ENCODE measurements around the gene C17orf78. TPM values are rescaled to one million over a fixed set of nuclear protein-coding genes. Genes with fewer than 3 reads are reported as not detected.

Gene C17orf78
- total RNA-seq, 1 donor from 2014 or later = not detected

GRCh38 chr17:37417852-37418251, 42.1 kb downstream of the C17orf78 start:
- Mint-ChIP-seq H3K27ac (ENCODE audit: unreplicated experiment) (no peak overlapping the region), H3K9me3 (ENCODE audit: unreplicated experiment) (peaks cover 1% of the 10 kb centered on the region), H3K4me3 (ENCODE audit: unreplicated experiment) (no peak overlapping the region), H3K27me3 (ENCODE audit: unreplicated experiment) (no peaks in the 10 kb centered on the region), H3K36me3 (ENCODE audit: unreplicated experiment) (no peaks in the 10 kb centered on the region), H3K4me1 (ENCODE audit: low read depth, unreplicated experiment) (no peaks in the 10 kb centered on the region)
- TF ChIP-seq, protein P1, sequence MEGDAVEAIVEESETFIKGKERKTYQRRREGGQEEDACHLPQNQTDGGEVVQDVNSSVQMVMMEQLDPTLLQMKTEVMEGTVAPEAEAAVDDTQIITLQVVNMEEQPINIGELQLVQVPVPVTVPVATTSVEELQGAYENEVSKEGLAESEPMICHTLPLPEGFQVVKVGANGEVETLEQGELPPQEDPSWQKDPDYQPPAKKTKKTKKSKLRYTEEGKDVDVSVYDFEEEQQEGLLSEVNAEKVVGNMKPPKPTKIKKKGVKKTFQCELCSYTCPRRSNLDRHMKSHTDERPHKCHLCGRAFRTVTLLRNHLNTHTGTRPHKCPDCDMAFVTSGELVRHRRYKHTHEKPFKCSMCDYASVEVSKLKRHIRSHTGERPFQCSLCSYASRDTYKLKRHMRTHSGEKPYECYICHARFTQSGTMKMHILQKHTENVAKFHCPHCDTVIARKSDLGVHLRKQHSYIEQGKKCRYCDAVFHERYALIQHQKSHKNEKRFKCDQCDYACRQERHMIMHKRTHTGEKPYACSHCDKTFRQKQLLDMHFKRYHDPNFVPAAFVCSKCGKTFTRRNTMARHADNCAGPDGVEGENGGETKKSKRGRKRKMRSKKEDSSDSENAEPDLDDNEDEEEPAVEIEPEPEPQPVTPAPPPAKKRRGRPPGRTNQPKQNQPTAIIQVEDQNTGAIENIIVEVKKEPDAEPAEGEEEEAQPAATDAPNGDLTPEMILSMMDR (IDR thresholded peaks at IDR 0.05; ENCODE audit: partially characterized antibody, unreplicated experiment) = no peak
- no peak for DNase-seq

DNA sequence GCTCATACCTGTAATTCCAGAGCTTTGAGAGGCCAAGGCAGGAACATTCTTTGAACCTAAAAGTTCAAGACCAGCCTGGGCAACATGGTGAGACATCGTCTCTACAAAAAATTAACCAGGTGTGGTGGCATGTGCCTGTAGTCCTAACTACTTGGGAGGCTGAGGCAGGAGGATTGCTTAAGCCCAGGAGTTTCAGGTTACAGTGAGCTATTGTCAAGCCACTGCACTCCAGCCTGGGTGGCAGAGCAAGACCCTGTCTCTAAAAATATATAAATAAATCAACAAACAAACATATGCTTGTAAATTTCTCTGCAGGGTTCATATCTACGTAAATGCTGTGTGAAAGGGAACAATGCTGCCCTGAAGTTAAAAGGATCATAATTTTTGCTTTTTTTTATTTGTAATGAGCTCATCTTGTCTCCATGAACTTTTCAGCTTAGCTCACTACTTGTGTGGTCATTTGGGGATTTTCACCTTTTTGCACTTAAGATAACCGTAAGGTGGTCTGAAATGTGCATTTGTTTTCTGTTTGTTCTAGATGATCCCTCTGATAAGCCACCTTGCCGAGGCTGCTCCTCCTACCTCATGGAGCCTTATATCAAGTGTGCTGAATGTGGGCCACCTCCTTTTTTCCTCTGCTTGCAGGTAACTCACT, 47.3 kb downstream of the C17orf78 start:
- no peak overlapping the region for H3K27ac Mint-ChIP-seq (ENCODE audit: unreplicated experiment)
- no peaks in the 10 kb centered on the region for H3K27me3 Mint-ChIP-seq (ENCODE audit: unreplicated experiment)
- H3K4me3 Mint-ChIP-seq (ENCODE audit: unreplicated experiment) = no peak overlapping the region
- H3K36me3 Mint-ChIP-seq (ENCODE audit: unreplicated experiment) = no peaks in the 10 kb centered on the region
- peaks cover 1% of the 10 kb centered on the region for H3K9me3 Mint-ChIP-seq (ENCODE audit: unreplicated experiment)
- no peak for DNase-seq
- TF ChIP-seq, protein P1 (IDR thresholded peaks at IDR 0.05; ENCODE audit: partially characterized antibody, unreplicated experiment) = no peak
- no peaks in the 10 kb centered on the region for H3K4me1 Mint-ChIP-seq (ENCODE audit: low read depth, unreplicated experiment)

GRCh38 chr17:37425268-37425667, 49.5 kb downstream of the C17orf78 start:
- TF ChIP-seq, protein P1 (IDR thresholded peaks at IDR 0.05; ENCODE audit: partially characterized antibody, unreplicated experiment) = no peak
- no peaks in the 10 kb centered on the region for H3K4me1 Mint-ChIP-seq (ENCODE audit: low read depth, unreplicated experiment)
- H3K36me3 Mint-ChIP-seq (ENCODE audit: unreplicated experiment) = no peaks in the 10 kb centered on the region
- DNase-seq = no peak
- H3K4me3 Mint-ChIP-seq (ENCODE audit: unreplicated experiment) = no peak overlapping the region
- no peak overlapping the region for H3K27ac Mint-ChIP-seq (ENCODE audit: unreplicated experiment)
- no peaks in the 10 kb centered on the region for H3K27me3 Mint-ChIP-seq (ENCODE audit: unreplicated experiment)
- H3K9me3 Mint-ChIP-seq (ENCODE audit: unreplicated experiment) = no peaks in the 10 kb centered on the region

DNA sequence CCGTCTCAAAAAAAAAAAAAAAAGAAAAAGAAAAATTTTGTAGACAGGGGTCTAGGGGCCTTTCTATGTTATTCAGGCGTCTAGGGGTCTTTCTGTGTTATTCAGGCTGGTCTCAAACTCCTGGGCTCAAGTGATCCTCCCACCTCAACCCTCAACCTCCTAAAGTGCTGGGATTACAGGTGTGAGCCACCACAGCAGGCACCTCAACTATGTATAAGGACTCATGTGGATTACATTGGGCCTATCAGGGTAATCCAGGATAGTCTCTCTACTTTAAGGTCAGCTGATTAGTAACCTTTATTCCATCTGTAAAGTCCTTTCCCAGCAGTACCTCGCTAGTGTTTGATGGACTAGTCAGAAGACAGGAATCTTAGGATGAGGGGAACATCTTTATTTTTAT, 53.3 kb downstream of the C17orf78 start:
- Mint-ChIP-seq H3K9me3 (ENCODE audit: unreplicated experiment) (no peaks in the 10 kb centered on the region), H3K27ac (ENCODE audit: unreplicated experiment) (no peak overlapping the region), H3K36me3 (ENCODE audit: unreplicated experiment) (no peaks in the 10 kb centered on the region), H3K4me3 (ENCODE audit: unreplicated experiment) (no peak overlapping the region), H3K27me3 (ENCODE audit: unreplicated experiment) (no peaks in the 10 kb centered on the region), H3K4me1 (ENCODE audit: low read depth, unreplicated experiment) (no peaks in the 10 kb centered on the region)
- TF ChIP-seq, protein P1 (IDR thresholded peaks at IDR 0.05; ENCODE audit: partially characterized antibody, unreplicated experiment) = no peak
- DNase-seq = no peak

DNA sequence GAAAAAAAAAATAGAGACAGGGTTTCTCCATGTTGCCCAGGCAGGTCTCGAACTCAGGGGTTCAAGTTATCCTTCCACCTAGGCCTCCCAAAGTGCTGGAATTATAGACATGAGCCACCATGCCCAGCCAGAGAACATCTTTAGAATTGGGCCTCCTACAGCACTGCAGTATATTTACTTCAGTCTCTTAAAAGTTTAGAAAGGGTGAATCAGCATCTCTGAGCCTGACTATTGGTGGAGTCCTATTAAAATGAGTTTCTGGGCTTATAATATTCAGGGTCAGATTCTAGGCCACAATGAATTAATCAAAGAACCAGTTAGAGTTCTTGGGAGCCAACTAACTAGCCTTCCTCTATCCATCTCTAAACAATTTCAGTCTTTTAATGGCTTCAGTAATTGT, 53.7 kb downstream of the C17orf78 start:
- H3K4me3 Mint-ChIP-seq (ENCODE audit: unreplicated experiment) = no peak overlapping the region
- no peaks in the 10 kb centered on the region for H3K9me3 Mint-ChIP-seq (ENCODE audit: unreplicated experiment)
- no peaks in the 10 kb centered on the region for H3K36me3 Mint-ChIP-seq (ENCODE audit: unreplicated experiment)
- no peak for DNase-seq
- H3K27ac Mint-ChIP-seq (ENCODE audit: unreplicated experiment) = no peak overlapping the region
- TF ChIP-seq, protein P1 (IDR thresholded peaks at IDR 0.05; ENCODE audit: partially characterized antibody, unreplicated experiment) = no peak
- no peaks in the 10 kb centered on the region for H3K4me1 Mint-ChIP-seq (ENCODE audit: low read depth, unreplicated experiment)
- no peaks in the 10 kb centered on the region for H3K27me3 Mint-ChIP-seq (ENCODE audit: unreplicated experiment)

All from glutamatergic neuron (in vitro differentiated cells).